Measurements from ENCODE around the gene ZNF281.

GRCh38 chr1:200457810-200458209, 48.0 kb upstream of the ZNF281 start:
- TF ChIP-seq, protein P1, sequence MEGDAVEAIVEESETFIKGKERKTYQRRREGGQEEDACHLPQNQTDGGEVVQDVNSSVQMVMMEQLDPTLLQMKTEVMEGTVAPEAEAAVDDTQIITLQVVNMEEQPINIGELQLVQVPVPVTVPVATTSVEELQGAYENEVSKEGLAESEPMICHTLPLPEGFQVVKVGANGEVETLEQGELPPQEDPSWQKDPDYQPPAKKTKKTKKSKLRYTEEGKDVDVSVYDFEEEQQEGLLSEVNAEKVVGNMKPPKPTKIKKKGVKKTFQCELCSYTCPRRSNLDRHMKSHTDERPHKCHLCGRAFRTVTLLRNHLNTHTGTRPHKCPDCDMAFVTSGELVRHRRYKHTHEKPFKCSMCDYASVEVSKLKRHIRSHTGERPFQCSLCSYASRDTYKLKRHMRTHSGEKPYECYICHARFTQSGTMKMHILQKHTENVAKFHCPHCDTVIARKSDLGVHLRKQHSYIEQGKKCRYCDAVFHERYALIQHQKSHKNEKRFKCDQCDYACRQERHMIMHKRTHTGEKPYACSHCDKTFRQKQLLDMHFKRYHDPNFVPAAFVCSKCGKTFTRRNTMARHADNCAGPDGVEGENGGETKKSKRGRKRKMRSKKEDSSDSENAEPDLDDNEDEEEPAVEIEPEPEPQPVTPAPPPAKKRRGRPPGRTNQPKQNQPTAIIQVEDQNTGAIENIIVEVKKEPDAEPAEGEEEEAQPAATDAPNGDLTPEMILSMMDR (IDR thresholded peaks at IDR 0.05; ENCODE audit: low read depth, low read length, poor library complexity, severe bottlenecking): no peak
- TF ChIP-seq EZH2phosphoT487 (IDR thresholded peaks at IDR 0.05; ENCODE audit: borderline replicate concordance, low read length): no peak
